GM12891 (cell line): ENCODE data around the gene MAPK8IP3.

Source experiments
- DNase-seq: peaks from one replicate; pipeline ENCODE4 v3.0.0; 2011; ENCODE audit warnings: low spot score; ENCODE audit not compliant: insufficient read length
- FAIRE-seq: peaks from 2 replicates; lab custom pipeline; 2011; peaks lifted over from hg19 to GRCh38; lab: Jason Lieb, UNC
- PAX5 ChIP-seq: IDR thresholded peaks from 2 replicates; pipeline ENCODE4 v1.6.1; 2011; ENCODE audit warnings: low read length, moderate library complexity, mild to moderate bottlenecking; ENCODE audit not compliant: insufficient read depth, severe bottlenecking
- POLR2A ChIP-seq: IDR thresholded peaks from 2 replicates; pipeline ENCODE4 v1.6.1; 2011; ENCODE audit warnings: low read depth, low read length, control low read depth
- POLR2AphosphoS5 ChIP-seq: IDR thresholded peaks from 2 replicates; pipeline ENCODE4 v1.6.1; 2011; ENCODE audit warnings: low read depth, low read length, control low read depth
- POU2F2 ChIP-seq: IDR thresholded peaks from 2 replicates; pipeline ENCODE4 v1.6.1; 2011; ENCODE audit warnings: low read depth, mild to moderate bottlenecking, control low read depth, low read length, moderate library complexity
- SPI1 ChIP-seq: IDR thresholded peaks from 2 replicates; pipeline ENCODE4 v1.6.1; 2011; ENCODE audit warnings: low read depth, low read length, control low read depth
- TAF1 ChIP-seq: IDR thresholded peaks from 2 replicates; pipeline ENCODE4 v1.6.1; 2011; ENCODE audit warnings: low read depth, low read length, control low read depth

The MAPK8IP3 gene

DNA sequence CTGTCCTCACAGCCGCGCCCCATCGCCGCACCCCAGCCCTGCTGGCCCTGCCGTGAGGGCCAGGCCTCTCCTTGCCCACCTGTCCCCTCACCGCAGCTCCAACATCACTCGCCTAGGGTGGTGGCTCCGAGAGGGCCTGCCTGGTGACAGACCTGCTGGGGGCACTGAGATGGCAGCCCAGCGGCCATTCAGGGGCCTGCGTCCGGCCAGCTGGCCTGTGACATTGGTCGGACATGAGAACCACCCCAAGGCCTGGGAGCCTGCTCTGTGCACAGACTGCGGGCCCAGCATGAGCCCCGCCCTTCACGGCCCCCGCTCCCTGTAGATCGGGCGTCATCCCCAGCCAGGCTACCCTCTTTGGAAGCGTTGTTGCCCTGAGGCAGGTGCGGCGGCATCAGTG, 53.5 kb downstream of the MAPK8IP3 start:
- DNase-seq (no peak), FAIRE-seq (no peak)
- no peak for TF ChIP-seq SPI1
- TF ChIP-seq TAF1, result no peak
- no peak for TF ChIP-seq PAX5
- no peak for TF ChIP-seq POLR2A
- TF ChIP-seq POLR2AphosphoS5, result no peak
- TF ChIP-seq POU2F2, result no peak

DNA sequence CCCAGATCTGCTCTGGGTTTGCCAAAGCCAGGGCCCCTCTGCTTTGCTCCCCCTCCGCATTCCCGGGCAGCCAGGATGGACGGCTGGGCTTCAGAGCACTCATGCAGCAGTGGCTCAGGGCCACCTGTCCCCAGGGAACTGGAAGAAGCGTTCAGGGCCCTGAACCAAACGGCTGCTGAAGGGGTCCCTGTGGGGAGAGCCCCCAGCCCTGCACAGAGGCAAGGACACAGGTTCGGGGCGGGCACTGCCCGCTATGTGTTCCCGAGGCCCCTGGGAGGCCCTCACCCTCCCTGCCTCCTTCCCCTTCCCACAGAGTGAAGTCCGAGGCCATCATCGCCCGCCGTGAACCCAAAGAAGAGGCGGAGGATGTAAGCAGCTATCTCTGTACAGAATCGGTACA, 54.9 kb downstream of the MAPK8IP3 start:
- DNase-seq, result no peak
- FAIRE-seq, result no peak
- TF ChIP-seq POU2F2, result no peak
- TF ChIP-seq POLR2A, result no peak
- no peak for TF ChIP-seq POLR2AphosphoS5
- TF ChIP-seq SPI1, result no peak
- no peak for TF ChIP-seq TAF1
- TF ChIP-seq PAX5, result no peak

DNA sequence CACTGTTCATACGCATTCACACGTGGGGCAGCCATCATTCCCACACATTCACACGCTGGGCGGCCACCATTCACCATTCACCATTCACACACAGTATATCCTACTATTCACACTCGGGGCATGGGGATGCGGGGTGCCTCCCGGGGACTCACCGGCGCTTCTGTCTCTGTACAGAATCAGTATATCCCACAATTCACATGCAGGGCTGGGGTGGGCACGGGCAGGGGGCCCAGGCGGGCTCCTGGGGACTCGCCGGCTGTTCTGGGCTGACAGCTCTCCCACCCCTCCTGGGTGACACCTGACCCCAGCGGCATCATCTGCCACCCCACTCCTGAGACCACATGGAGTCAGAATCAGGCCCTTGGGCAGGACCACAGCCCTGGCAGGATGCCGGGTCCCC, 55.8 kb downstream of the MAPK8IP3 start:
- TF ChIP-seq PAX5 (no peak), POU2F2 (no peak), TAF1 (no peak), POLR2A (no peak), SPI1 (no peak), POLR2AphosphoS5 (no peak)
- DNase-seq (no peak), FAIRE-seq (no peak)

GRCh38 chr16:1762196-1762878, 56.3 kb downstream of the MAPK8IP3 start:
- DNase-seq (no peak), FAIRE-seq (no peak)
- no peak for TF ChIP-seq POLR2AphosphoS5
- TF ChIP-seq TAF1, result no peak
- TF ChIP-seq PAX5, result no peak
- no peak for TF ChIP-seq SPI1
- TF ChIP-seq POU2F2, result no peak
- no peak for TF ChIP-seq POLR2A

DNA sequence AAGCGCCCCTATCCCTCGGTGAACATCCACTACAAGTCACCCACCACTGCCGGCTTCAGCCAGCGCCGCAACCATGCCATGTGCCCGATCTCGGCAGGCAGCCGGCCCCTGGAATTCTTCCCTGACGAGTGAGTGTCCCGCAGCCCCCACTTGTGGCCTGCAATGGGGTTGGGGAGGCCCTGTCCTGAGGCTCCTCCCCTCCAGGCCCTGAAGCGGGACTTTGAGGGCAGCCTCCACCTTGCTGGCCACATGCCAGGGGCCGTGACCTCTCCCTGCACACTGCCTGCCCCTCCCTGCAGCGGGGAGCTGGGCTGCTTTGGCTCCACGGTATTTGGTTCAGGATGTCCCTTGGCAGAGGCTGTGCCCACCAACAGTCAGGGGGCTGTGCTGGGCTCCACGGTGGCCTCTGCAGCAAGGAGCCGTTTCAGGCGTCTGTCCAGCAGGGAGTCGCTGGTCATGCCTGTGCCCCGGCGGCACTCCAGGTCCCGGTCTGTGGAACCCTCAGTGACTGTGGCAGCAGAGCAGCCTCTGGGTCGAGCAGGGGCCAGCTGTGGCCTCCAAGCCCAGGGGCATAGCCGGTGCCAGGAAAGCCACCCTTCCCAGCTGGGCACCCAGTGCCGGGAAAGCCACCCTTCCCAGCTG, 57.0 kb downstream of the MAPK8IP3 start:
- FAIRE-seq, result no peak
- DNase-seq, result no peak
- TF ChIP-seq SPI1 (no peak), POU2F2 (no peak), TAF1 (no peak), PAX5 (no peak), POLR2AphosphoS5 (no peak), POLR2A (no peak)

GRCh38 chr16:1763521-1764511, 57.8 kb downstream of the MAPK8IP3 start:
- no peak for FAIRE-seq
- no peak for TF ChIP-seq TAF1
- TF ChIP-seq POU2F2, result no peak
- no peak for TF ChIP-seq POLR2A
- no peak for DNase-seq

DNA sequence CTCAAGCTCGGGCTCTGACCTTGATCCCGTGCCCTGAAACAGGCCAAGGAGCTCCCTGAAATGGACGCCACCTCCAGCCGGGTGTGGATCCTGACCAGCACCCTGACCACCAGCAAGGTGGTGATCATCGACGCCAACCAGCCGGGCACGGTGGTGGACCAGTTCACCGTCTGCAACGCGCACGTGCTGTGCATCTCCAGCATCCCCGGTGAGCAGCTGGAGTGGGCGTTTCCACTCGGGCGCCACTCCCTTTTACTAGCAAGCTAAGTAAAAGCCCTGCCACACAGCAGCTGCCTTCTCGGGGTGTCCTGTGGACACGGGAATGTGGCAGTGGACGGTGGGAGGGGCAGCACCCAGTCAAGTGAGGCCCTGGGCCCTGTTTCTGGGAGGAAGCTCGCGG, 59.0 kb downstream of the MAPK8IP3 start:
- no peak for FAIRE-seq
- no peak for TF ChIP-seq TAF1
- no peak for TF ChIP-seq SPI1
- TF ChIP-seq POU2F2, result no peak
- TF ChIP-seq PAX5, result no peak
- no peak for TF ChIP-seq POLR2A
- TF ChIP-seq POLR2AphosphoS5, result no peak
- DNase-seq, result no peak

DNA sequence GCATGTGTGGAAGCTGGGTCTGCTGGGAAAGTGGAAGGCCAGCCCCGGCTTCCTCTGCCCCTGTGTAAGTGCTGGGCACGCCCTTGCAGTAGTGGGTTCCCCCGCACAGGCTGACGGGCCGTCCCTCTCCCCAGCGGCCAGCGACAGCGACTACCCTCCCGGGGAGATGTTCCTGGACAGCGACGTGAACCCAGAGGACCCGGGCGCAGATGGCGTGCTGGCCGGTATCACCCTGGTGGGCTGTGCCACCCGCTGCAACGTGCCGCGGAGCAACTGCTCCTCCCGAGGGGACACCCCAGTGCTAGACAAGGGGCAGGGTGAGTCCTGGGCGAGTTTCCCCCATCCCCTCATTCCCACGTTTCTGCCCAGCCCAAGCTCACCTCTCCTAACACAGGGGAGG, 59.8 kb downstream of the MAPK8IP3 start:
- TF ChIP-seq TAF1, result no peak
- no peak for TF ChIP-seq POLR2AphosphoS5
- no peak for TF ChIP-seq PAX5
- TF ChIP-seq POU2F2, result no peak
- FAIRE-seq, result no peak

GRCh38 chr16:1766231-1766630, 60.2 kb downstream of the MAPK8IP3 start:
- FAIRE-seq (no peak), DNase-seq (no peak)
- TF ChIP-seq PAX5 (no peak), POU2F2 (no peak), POLR2A (no peak), TAF1 (no peak), SPI1 (no peak), POLR2AphosphoS5 (no peak)

More for the DNA sequence above, 59.8 kb downstream of the MAPK8IP3 start:
- no peak for DNase-seq
